Heart right ventricle (tissue), 16 donors: Measurements from ENCODE around the gene FHOD3. TPM values are rescaled to one million over a fixed set of nuclear protein-coding genes. Genes with fewer than 3 reads are reported as not detected.

Experiments used
- ATAC-seq, 8 donors: fragments of 200-7000 bp; cut with Tn5 transposase; one replicate each; pipeline ENCODE4 v1.9.1; 2020; ENCODE audit warnings: mild to moderate bottlenecking in 8 of 8, moderate library complexity in 8 of 8, moderate number of reproducible peaks in 1 of 8
- DNase-seq, 2 donors: peaks; one replicate each; pipeline ENCODE4 v3.0.0-alpha.2; 2020
- H3K27ac ChIP-seq, 10 donors: fragments of 200-600 bp; sonication (generic) in 2 of 10; one replicate each; pipeline versions ENCODE4 v1.5.0 to v1.8.0; 2020 to 2022; ENCODE audit warnings: mild to moderate bottlenecking in 3 of 10
- H3K27me3 ChIP-seq, 7 donors: fragments of 200-600 bp; one replicate each; pipeline ENCODE4 v1.8.0; 2021 to 2022; ENCODE audit warnings: mild to moderate bottlenecking in 2 of 7
- H3K36me3 ChIP-seq, 9 donors: fragments of 200-600 bp; sonication (generic) in 1 of 9; one replicate each; pipeline versions ENCODE4 v1.5.0 to v1.8.0; 2020 to 2022; ENCODE audit warnings: mild to moderate bottlenecking in 2 of 9
- H3K4me1 ChIP-seq, 9 donors: fragments of 200-600 bp; sonication (generic) in 1 of 9; one replicate each; pipeline versions ENCODE4 v1.5.0 to v1.8.0; 2020 to 2022; ENCODE audit warnings: mild to moderate bottlenecking in 4 of 9
- H3K4me3 ChIP-seq, 10 donors: fragments of 200-600 bp; sonication (generic) in 2 of 10; one replicate each; pipeline versions ENCODE4 v1.5.0 to v1.8.0; 2020 to 2022; ENCODE audit warnings: mild to moderate bottlenecking in 7 of 10, moderate library complexity in 2 of 10
- H3K9me3 ChIP-seq, 11 donors: fragments of 200-600 bp in 10 of 11; sonication (generic) in 2 of 11; one replicate each; pipeline versions ENCODE4 v1.5.0 to v1.8.0; 2013 to 2022; ENCODE audit warnings: mild to moderate bottlenecking in 2 of 11, control low read depth in 1 of 11, moderate library complexity in 1 of 11
- WGBS, 2 donors: extraction: QIAGEN DNeasy Blood & Tissue Kit; methylation state at CpG; one replicate each; pipeline ENCODE4 v1.1.7; 2013; ENCODE audit warnings: inconsistent platforms in 1 of 2; 5-methylcytosine and 5-hydroxymethylcytosine counted together
- intact Hi-C, 10 donors: fragments of 100-400 bp; cut with DNase I; formaldehyde crosslinking; loops; one replicate each; pipeline versions ENCODE4 v1.11.1 to v1.14.2; 2022
- polyA plus RNA-seq, 2 donors: library from polyadenylated mRNA; stranded (reverse); fragments of 200-250 nt; gene quantifications; one replicate each; pipeline ENCODE4 v1.2.3, GENCODE V29; 2013
- total RNA-seq, 10 donors: library from RNA; stranded (reverse); fragmentation: NEBNext Ultra II Directional in 3 of 10; extraction: Animal tissue kit (Norgen Biotek cat#: 25700) in 3 of 10; gene quantifications; one replicate each; pipeline versions ENCODE4 v1.2.1 to v1.2.4, GENCODE V29; 2021 to 2023
- TF ChIP-seq, protein P1 (sequence below), 9 donors: fragments of 200-600 bp; sonication (generic) in 2 of 9; IDR thresholded peaks; one replicate each; pipeline versions ENCODE4 v1.5.0 to v1.8.0; 2021 to 2022; ENCODE audit warnings: antibody characterized with exemption in 9 of 9, mild to moderate bottlenecking in 5 of 9, moderate library complexity in 1 of 9
- donor health status: Arrhythmogenic right ventricular cardiomyopathy.
- donor health status: ischemic (EF 13 %, LVEDD 7.1; RV severe dilation, severe dysfunction).
- donor health status: healthy with polysubstance abuse.
- donor health status: DM: no; HTN: yes; CAD: no.
- donor health status: DM: no; HTN: no; CAD: no.
- donor health status: ischemic (EF 25% LVEDD 6.9; RV normal size, moderate dysfunction).
- donor health status: ischemic (EF 25% LVEDD 5.7; RV mildly dilated, moderate dysfunction).
- donor health status: healthy.
- donor health status: DM: yes; HTN: yes; CAD: no.
- donor health status: Ischemic cardiomyopathy.
- donor health status: ischemic (EF 35%, LVEDD 5.7; RV mildly dilated, moderate dysfunction).
- donor health status: nonischemic (EF 11% LVEDD 7.7; RV severe dilation, severe dysfunction).
- donor health status: DM: yes; HTN: yes; CAD: no.
- donor health status: PGD.
- donor health status: ischemic (EF 29% LVEDD 5.4; RV normal size, mild dysfunction).
- donor health status: nonischemic (EF 23%, LVEDD 6.1; RV moderate dilation, normal function).

The FHOD3 gene
- total and polyA plus RNA-seq, 12 donors = 81.8 to 484 (median 356) TPM

DNA sequence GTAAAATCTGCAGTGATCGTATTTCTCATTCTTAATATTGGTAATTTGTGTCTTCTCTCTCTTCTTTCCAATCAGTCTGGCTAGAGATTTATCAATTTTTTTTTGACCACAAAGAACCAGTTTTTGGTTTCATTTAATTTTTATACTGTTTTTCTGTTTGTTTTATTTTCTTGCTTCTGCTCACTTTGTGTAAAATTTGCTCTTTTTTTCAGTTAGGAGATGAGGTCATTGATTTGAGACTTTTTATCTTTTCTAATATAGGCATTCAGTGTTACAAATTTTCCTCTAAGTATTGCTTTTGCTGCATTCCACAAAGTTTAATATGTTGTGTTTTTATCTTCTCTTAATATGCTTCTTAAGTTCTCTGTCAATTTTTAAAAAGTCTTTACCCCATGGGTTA is 370.8 kb downstream of the FHOD3 start:
- ATAC-seq = no peak
- Histone ChIP-seq H3K27ac (no peak overlapping the region), H3K4me1 (peaks cover 0 to 16% (median 6%) of the 10 kb centered on the region in 9 donors), H3K27me3 (no peaks in the 10 kb centered on the region), H3K4me3 (no peak overlapping the region), H3K36me3 (peaks cover 0 to 3% (median 0%) of the 10 kb centered on the region in 9 donors), H3K9me3 (no peaks in the 10 kb centered on the region)
- TF ChIP-seq, protein P1, sequence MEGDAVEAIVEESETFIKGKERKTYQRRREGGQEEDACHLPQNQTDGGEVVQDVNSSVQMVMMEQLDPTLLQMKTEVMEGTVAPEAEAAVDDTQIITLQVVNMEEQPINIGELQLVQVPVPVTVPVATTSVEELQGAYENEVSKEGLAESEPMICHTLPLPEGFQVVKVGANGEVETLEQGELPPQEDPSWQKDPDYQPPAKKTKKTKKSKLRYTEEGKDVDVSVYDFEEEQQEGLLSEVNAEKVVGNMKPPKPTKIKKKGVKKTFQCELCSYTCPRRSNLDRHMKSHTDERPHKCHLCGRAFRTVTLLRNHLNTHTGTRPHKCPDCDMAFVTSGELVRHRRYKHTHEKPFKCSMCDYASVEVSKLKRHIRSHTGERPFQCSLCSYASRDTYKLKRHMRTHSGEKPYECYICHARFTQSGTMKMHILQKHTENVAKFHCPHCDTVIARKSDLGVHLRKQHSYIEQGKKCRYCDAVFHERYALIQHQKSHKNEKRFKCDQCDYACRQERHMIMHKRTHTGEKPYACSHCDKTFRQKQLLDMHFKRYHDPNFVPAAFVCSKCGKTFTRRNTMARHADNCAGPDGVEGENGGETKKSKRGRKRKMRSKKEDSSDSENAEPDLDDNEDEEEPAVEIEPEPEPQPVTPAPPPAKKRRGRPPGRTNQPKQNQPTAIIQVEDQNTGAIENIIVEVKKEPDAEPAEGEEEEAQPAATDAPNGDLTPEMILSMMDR (IDR thresholded peaks at IDR 0.05) = no peak
- intact Hi-C loops = no loop called here
- no peak for DNase-seq
- WGBS, 2 donors = 93 to 94% methylated on average over 1 of the region's 1 CpG

DNA sequence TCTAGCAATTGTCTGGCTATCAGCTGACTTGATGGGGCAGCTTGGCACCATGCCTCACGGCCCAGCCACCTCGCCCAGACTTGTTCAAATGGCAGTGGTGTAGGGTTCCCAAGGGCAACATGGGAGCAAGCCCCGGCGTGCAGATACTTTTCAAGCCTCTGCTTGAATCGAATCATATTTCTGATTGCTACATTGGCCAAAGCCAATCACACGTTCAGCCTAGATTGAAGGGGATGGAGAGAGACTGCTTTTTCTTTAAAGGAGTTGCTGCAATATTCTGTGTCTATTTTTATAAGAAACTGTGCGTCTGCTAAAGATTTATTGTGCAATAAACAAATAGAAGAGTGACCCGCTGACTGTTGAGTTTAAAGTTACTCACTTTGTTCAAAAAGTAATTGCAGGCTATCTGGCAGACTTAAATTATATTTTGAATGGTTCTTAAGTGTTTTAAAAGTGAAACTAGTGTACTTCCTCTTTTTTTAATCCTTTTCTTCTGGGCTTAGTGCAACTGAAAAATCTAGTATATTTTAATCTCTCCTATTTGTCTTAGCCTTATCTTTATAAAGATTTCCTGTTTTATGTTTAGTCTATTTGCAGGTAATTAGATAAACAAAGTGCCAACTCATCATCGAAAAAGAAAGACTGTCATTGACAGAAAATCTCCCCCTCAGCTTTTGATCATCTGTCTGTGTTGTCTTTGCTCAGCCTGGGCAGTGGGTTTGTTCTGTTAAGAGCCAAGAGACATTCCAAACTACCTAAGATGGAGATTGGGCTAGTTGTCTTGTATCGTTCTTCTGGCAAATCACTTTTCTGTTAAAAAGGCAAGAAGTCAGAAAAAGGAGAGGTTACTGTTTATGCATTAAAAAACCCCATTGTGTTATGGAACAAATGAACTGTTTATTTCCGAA is 375.2 kb downstream of the FHOD3 start:
- Histone ChIP-seq H3K9me3 (peaks cover 0 to 16% (median 0%) of the 10 kb centered on the region in 11 donors), H3K4me1 (peaks cover 0 to 10% (median 0%) of the 10 kb centered on the region in 9 donors), H3K4me3 (peak overlapping the region in 5 of 10 donors; percentile 7 to 20 (median 8)), H3K36me3 (peaks cover 0 to 11% (median 0%) of the 10 kb centered on the region in 9 donors), H3K27me3 (no peaks in the 10 kb centered on the region), H3K27ac (peak overlapping the region in 2 of 10 donors; percentile 23 to 24)
- ATAC-seq (peak in 4 of 8 donors; percentile 16 to 39 (median 33)), DNase-seq (no peak)
- TF ChIP-seq, protein P1 (IDR thresholded peaks at IDR 0.05) = no peak
- intact Hi-C loops = no loop called here
- WGBS, 2 donors = 54 to 65% methylated on average over 11 of the region's 11 CpGs

DNA sequence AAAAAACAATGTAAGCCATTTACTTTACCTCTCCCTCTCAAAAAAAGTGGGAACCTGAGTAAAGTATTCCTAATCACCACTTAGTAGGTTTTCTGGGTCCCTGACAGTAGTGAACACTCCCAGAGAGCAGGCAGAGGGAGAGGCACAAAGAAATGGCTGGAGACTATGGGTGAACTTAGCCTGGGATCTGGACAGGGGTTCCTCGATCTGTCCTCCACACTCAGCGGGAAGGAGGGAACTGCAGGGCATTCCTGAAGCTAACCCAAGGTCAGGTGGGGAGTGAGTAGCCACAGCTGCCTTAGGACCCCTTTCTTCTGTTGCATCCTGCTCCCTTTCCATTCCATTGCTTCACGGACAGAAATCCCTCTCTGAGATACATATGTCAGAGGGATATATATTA is 375.9 kb downstream of the FHOD3 start:
- 60 to 63% methylated on average over 3 of the region's 3 CpGs for WGBS, 2 donors
- H3K27ac ChIP-seq = peak overlapping the region in 1 of 10 donors; percentile 24
- H3K9me3 ChIP-seq = peaks cover 0 to 16% (median 0%) of the 10 kb centered on the region in 11 donors
- intact Hi-C loops = no loop called here
- H3K36me3 ChIP-seq = peaks cover 0 to 11% (median 0%) of the 10 kb centered on the region in 9 donors
- DNase-seq (no peak), ATAC-seq (no peak)
- H3K4me1 ChIP-seq = peaks cover 0 to 10% (median 0%) of the 10 kb centered on the region in 9 donors
- no peak overlapping the region for H3K4me3 ChIP-seq
- TF ChIP-seq, protein P1 (IDR thresholded peaks at IDR 0.05) = no peak
- H3K27me3 ChIP-seq = no peaks in the 10 kb centered on the region

DNA sequence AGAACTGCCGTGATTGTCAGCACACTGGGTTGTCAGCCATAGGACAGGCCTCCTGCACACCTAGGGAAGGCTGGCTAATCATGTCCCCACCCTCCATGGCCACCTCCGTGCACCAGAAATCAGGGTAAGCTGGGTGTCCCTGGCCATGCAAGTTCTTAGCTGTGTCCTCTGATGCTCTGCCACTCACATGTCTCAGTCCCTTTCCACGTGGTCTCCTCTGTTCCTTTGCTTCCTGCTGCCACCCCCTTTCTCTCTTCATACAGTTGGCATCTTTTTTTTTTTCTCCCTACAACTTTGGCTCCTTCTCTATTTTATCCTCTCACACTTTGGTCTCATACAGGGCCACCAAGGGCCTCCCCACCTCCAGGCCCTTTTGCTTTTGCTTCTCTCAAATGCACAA is 377.6 kb downstream of the FHOD3 start:
- Histone ChIP-seq H3K27ac (no peak overlapping the region), H3K9me3 (peaks cover 0 to 16% (median 0%) of the 10 kb centered on the region in 11 donors), H3K36me3 (peaks cover 0 to 11% (median 0%) of the 10 kb centered on the region in 9 donors), H3K4me1 (peaks cover 0 to 10% (median 0%) of the 10 kb centered on the region in 9 donors), H3K27me3 (no peaks in the 10 kb centered on the region), H3K4me3 (no peak overlapping the region)
- DNase-seq (no peak), ATAC-seq (peak in 2 of 8 donors; percentile 16 to 21)
- intact Hi-C loops = no loop called here
- TF ChIP-seq, protein P1 (IDR thresholded peaks at IDR 0.05) = no peak
- 81 to 89% methylated on average over 3 of the region's 3 CpGs for WGBS, 2 donors
